ENCODE results near the gene TUBB2A. TPM values are rescaled to one million over a fixed set of nuclear protein-coding genes. Genes with fewer than 3 reads are reported as not detected.
"Not testable (repeated sequence)": the region's sequence is repeated elsewhere in the genome, so short reads cannot be mapped to it uniquely, and the experiment has no call there.

The TUBB2A gene
- total RNA-seq, 8 experiments from 2014 or later = 27.4 to 674 (median 520) TPM

DNA sequence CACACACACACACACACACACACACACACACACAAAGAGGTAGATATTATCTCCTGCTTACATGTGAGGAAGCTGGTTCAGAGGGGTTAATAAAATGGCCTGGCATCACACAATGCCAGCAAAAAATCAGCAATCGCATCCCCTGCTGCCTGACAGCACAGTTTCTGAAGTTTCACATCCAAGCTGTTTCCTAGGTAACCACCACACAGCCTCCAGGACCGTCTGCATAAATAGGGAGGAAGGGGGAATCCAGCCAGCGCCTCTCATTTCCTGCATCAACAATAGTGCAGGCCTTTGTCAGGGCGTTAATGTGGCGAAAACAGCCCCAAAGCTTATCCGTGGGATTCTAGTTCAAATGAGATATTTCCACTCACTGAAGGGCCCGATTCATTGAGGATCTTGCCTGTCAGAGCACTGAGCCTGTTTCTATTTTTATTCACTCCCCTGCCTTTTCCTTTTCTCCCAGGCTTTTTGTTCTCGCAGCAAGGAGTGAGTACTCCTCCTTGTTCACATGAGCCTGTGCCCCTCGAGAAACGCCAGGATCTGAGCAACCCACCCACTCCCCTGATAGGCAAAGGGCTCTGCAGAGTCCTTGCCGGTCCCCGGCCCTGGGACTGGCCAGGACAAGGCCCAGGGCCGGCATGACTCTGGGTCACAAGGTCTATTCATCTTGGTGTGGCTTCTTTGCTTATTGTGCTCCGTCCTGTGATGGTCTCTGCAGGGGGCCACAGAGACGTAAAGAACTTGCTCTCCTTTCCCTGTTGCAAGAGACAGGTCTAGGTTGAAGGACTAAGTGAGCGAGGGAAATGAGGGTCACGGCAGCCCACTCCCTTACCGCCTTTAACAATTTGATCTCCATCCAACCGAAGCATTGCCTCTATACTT lies 37.4 kb upstream of the TUBB2A start:
- H3K27ac ChIP-seq = peak overlapping the region; percentile 90 to 92
- peak overlapping the region; percentile 22 to 41 (median 33) for H3K4me3 ChIP-seq
- peaks cover 36 to 41% of the 10 kb centered on the region in 2 donors for H3K4me1 ChIP-seq (replicated peaks in 1 of 2)
- in situ Hi-C loops (cut with MboI; ENCODE audit: low pct_unique_long_range_greater_than_20kb in 2 of 9, low sequenced_read_pairs in 9 of 9, unreplicated experiment in 9 of 9) = no loop called here
- peak; percentile 31 to 85 (median 65) for ATAC-seq (replicated peaks in 6 of 8)
- 0 to 93% (median 1%) methylated on average over 2 to 11 of the region's 19 CpGs; no CpG with 5 or more reads in 1 of the 10 experiments for WGBS, 10 experiments

DNA sequence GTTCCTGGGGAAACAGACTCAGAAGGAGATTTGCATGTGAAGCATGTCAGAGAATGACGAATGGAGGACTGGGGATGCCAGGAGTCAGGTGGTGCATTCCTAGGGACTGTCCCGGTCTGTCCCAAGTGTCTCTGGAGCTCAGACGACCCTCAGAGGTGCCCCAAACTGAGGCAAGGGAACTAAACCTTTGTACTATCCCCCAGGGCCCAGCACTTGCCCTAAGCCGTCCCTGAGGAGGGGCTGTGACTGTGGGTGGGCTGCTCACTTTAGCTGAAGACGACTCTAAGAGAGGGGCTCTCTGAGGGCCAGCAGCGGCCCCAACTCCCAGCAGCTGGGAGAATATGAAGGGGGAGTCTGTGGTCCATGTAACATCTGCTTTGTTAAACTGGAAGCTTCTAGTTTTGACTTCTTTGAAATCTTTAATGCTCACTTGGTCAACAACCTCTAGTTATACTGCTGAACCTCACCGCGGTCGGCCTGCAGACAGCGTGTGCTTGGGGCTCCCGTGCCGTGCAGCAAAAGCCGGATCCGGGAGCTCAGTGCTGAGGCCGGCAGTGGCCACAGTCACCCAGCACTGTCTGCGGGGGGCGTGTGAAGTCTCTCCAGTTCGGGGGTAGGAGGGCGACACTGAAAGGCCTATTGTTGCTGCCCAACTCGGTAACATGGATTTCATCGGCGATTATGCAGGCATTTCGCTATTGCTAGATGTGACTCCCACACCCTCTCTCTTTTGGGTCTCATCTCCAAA lies 35.9 kb upstream of the TUBB2A start:
- peak overlapping the region; percentile 90 to 92 for H3K27ac ChIP-seq
- peaks cover 36 to 41% of the 10 kb centered on the region in 2 donors for H3K4me1 ChIP-seq (replicated peaks in 1 of 2)
- peak in 5 of 8 experiments; percentile 9 to 50 (median 42) for ATAC-seq (replicated peaks in 6 of 8)
- in situ Hi-C loops (cut with MboI; ENCODE audit: low pct_unique_long_range_greater_than_20kb in 2 of 9, low sequenced_read_pairs in 9 of 9, unreplicated experiment in 9 of 9) = no loop called here
- H3K4me3 ChIP-seq = peak overlapping the region in 4 of 5 donors; percentile 22 to 41 (median 33)
- WGBS, 10 experiments = 12 to 96% (median 34%) methylated on average over 1 to 10 of the region's 23 CpGs

DNA sequence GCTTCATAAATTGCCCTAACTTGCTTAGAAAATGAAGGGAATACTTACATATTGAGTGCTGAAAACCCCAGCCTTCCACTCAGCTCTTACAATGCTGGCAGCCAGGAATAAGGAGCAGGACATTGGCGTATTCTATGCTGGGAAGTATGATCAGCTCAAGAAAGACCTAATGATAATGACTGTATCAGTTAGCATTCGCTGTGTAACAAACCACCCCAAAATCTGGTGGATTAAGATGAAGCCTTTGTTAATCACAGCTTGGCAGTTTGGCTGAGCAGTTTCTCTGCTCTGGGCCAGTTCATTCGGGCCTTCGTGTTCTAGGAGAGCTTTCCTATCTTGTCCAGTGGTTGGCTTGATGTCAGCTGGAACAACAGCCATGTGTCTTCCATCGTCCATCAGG lies 33.4 kb upstream of the TUBB2A start:
- in situ Hi-C loops (cut with MboI; ENCODE audit: low pct_unique_long_range_greater_than_20kb in 2 of 9, low sequenced_read_pairs in 9 of 9, unreplicated experiment in 9 of 9) = no loop called here
- no peak overlapping the region for H3K4me3 ChIP-seq
- 61 to 100% (median 99%) methylated on average over 1 to 5 of the region's 5 CpGs for WGBS, 10 experiments
- H3K4me1 ChIP-seq (replicated peaks in 1 of 2) = peaks cover 27 to 29% of the 10 kb centered on the region in 2 donors
- no peak overlapping the region for H3K27ac ChIP-seq
- no peak for ATAC-seq (replicated peaks in 6 of 8)

DNA sequence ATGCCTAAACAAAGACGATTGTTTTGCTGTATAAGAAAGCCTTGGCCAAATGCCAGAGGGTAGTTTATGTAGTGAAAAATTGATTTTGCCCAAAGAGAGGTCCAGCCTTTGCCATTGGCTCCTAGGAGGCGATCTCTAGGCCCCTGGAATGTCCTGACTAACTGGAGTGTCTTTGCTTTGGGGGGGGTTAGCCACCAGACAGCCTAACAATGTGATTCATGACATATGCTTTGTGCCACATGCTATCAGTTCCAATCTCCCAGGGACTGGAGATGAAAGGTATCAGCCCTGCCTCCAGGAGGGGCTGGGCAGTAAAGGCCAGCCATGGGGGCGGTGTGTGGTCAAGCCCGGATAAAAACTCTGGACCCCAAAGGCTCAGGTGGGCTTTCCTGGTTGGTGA lies 32.7 kb upstream of the TUBB2A start:
- ATAC-seq (replicated peaks in 6 of 8) = peak in 1 of 8 experiments; percentile 31
- in situ Hi-C loops (cut with MboI; ENCODE audit: low pct_unique_long_range_greater_than_20kb in 2 of 9, low sequenced_read_pairs in 9 of 9, unreplicated experiment in 9 of 9) = no loop called here
- WGBS, 10 experiments = 23 to 88% (median 63%) methylated on average over 1 to 3 of the region's 4 CpGs

DNA sequence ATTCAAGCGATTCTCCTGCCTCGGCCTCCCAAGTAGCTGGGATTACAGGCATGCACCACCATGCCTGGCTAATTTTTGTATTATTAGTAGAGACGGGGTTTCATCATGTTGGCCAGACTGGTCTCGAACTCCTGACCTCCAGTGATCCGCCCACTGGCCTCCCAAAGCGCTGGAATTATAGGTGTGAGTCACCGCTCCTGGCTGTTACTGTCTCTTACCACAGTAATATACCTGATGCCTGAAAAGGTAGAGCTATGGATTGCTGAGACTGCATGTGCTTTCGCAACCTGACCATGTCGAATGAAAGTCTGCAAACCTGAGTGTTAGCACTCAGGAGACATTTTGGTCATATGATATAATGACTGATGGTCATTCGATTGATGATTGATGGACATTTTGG lies 31.8 kb upstream of the TUBB2A start:
- H3K27ac ChIP-seq; H3K4me3 ChIP-seq; in situ Hi-C loops (cut with MboI; ENCODE audit: low pct_unique_long_range_greater_than_20kb in 2 of 9, low sequenced_read_pairs in 9 of 9, unreplicated experiment in 9 of 9); ATAC-seq (replicated peaks in 6 of 8): not testable (repeated sequence)
- WGBS, 10 experiments = 67 to 100% (median 87%) methylated on average over 1 to 9 of the region's 10 CpGs; no CpG with 5 or more reads in 1 of the 10 experiments
- H3K4me1 ChIP-seq (replicated peaks in 1 of 2) = peaks cover 17 to 24% of the 10 kb centered on the region in 2 donors

More for the DNA sequence above, 32.7 kb upstream of the TUBB2A start:
- H3K4me3 ChIP-seq = no peak overlapping the region
- no peak overlapping the region for H3K27ac ChIP-seq
- H3K4me1 ChIP-seq (replicated peaks in 1 of 2) = peaks cover 23 to 28% of the 10 kb centered on the region in 2 donors

DNA sequence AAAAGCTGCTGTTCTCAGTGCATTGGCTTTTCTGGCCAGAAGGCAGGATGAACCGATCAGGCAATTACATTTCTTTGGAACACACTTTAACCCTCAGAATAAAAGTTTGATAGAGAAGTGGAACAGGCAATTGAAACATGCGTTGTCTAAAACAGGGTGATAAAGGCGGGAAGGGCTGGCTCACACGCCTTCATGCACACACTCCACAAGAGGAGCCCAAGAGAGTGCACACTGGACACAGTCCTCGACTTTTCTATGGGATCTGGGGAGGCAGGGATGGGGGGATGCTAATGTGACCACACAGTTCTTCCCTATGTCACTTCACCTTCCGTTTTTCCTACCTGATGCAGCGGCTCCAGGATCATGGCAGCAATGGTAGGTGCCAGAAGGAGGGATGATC lies 30.9 kb upstream of the TUBB2A start:
- no peak overlapping the region for H3K27ac ChIP-seq
- peaks cover 8 to 14% of the 10 kb centered on the region in 2 donors for H3K4me1 ChIP-seq (replicated peaks in 1 of 2)
- in situ Hi-C loops (cut with MboI; ENCODE audit: low pct_unique_long_range_greater_than_20kb in 2 of 9, low sequenced_read_pairs in 9 of 9, unreplicated experiment in 9 of 9) = no loop called here
- ATAC-seq (replicated peaks in 6 of 8) = no peak
- H3K4me3 ChIP-seq = no peak overlapping the region
- 32 to 100% (median 90%) methylated on average over 1 to 5 of the region's 7 CpGs; no CpG with 5 or more reads in 2 of the 10 experiments for WGBS, 10 experiments

DNA sequence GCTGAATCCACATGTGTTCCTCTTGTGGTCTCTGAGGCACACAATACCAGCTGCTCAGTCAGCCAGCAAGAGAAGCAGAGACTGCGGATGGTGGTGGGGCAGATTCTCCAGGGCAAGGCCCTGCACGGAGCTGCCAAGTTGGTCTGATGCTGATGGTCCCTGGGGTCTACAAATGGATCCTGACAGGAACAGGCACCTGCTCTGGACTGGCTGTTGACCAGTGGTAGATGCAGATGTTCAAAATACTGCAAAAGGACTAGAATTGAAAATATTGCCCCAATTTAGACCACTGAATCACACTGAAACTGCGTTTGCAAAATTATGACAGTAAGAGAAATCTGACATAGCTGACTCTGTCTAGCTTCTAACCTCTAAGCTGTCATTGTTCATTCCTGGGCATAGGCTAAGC lies 29.6 kb upstream of the TUBB2A start:
- WGBS, 10 experiments = 25 to 100% (median 98%) methylated on average over 1 to 3 of the region's 3 CpGs
- H3K27ac ChIP-seq = no peak overlapping the region
- no peak overlapping the region for H3K4me3 ChIP-seq
- peaks cover 0 to 6% of the 10 kb centered on the region in 2 donors for H3K4me1 ChIP-seq (replicated peaks in 1 of 2)
- in situ Hi-C loops (cut with MboI; ENCODE audit: low pct_unique_long_range_greater_than_20kb in 2 of 9, low sequenced_read_pairs in 9 of 9, unreplicated experiment in 9 of 9) = no loop called here
- no peak for ATAC-seq (replicated peaks in 6 of 8)

DNA sequence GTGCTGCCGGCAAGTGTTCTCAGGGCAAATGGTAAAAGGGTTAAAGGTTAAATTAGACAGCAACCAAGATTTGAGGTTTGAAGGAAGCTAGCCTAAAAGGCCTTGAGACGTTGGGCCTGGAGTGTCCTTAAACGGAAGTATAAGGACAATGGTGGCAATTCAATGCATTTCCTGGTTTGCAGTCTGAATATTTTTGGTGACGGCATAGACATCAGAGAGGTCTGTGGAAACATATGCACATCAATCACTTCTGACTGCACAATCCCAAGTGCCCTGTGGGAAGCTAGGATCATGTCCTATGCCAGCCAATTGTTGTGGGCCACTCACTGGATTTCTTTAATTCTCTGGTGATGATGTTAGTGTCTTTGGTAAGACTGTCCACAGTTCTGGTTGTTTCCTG lies 25.7 kb upstream of the TUBB2A start:
- WGBS, 10 experiments = 69 to 100% (median 81%) methylated on average over 1 to 4 of the region's 4 CpGs; no CpG with 5 or more reads in 3 of the 10 experiments
- H3K4me1 ChIP-seq (replicated peaks in 1 of 2) = peaks cover 6 to 9% of the 10 kb centered on the region in 2 donors
- H3K27ac ChIP-seq = no peak overlapping the region
- in situ Hi-C loops (cut with MboI; ENCODE audit: low pct_unique_long_range_greater_than_20kb in 2 of 9, low sequenced_read_pairs in 9 of 9, unreplicated experiment in 9 of 9) = no loop called here
- H3K4me3 ChIP-seq = no peak overlapping the region
- ATAC-seq (replicated peaks in 6 of 8) = no peak

DNA sequence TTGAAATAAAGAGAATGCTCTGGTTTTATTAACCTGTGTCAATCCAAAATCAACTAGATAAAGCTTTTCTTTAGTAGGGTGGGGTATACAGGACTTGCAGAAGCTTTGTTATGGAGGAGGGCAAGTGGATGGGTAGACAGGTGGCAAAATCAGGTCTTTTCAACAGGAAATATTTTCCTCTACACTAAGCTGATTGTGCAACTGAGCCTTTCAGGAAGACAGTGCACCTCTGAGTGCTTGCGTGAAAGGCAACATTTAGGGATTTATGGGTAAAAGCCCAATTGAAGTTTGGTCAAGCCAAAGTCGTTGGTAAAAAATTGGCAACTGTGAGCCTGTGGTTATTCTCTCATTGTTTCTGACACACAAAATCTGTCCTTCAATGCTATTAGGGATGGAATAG lies 23.8 kb upstream of the TUBB2A start:
- Histone ChIP-seq H3K27ac (no peak overlapping the region), H3K4me1 (replicated peaks in 1 of 2) (peaks cover 15 to 17% of the 10 kb centered on the region in 2 donors), H3K4me3 (no peak overlapping the region)
- 36 to 100% (median 78%) methylated on average over 1 to 2 of the region's 2 CpGs; no CpG with 5 or more reads in 4 of the 10 experiments for WGBS, 10 experiments
- in situ Hi-C loops (cut with MboI; ENCODE audit: low pct_unique_long_range_greater_than_20kb in 2 of 9, low sequenced_read_pairs in 9 of 9, unreplicated experiment in 9 of 9) = no loop called here
- no peak for ATAC-seq (replicated peaks in 6 of 8)

DNA sequence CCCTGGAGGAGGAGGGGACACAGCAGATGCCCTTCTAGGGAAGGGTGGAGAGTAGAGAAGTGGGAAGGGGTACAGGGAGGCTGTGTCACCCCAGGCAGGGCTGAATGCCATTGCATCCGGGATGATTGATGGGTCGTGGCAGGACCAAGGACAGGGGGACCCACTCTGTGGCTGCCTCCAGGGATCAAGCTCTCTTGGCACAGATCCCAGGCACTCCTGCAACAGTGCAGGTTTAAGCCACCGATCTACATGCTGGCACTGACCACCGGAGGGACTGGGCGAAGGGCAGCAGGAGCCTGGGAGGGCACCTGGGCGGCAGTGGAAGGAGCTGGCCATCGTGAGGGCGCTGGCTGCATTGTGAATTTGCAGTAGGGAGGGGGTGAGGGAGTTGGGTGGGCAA lies 22.6 kb upstream of the TUBB2A start:
- Histone ChIP-seq H3K4me1 (replicated peaks in 1 of 2) (peaks cover 15 to 17% of the 10 kb centered on the region in 2 donors), H3K4me3 (peak overlapping the region in 3 of 5 donors; percentile 14 to 26 (median 20))
- ATAC-seq (replicated peaks in 6 of 8) = peak; percentile 32 to 64 (median 57)
- H3K27ac ChIP-seq; in situ Hi-C loops (cut with MboI; ENCODE audit: low pct_unique_long_range_greater_than_20kb in 2 of 9, low sequenced_read_pairs in 9 of 9, unreplicated experiment in 9 of 9): not testable (repeated sequence)
- no CpG with 5 or more reads among the region's 8 CpGs for WGBS, 10 experiments

DNA sequence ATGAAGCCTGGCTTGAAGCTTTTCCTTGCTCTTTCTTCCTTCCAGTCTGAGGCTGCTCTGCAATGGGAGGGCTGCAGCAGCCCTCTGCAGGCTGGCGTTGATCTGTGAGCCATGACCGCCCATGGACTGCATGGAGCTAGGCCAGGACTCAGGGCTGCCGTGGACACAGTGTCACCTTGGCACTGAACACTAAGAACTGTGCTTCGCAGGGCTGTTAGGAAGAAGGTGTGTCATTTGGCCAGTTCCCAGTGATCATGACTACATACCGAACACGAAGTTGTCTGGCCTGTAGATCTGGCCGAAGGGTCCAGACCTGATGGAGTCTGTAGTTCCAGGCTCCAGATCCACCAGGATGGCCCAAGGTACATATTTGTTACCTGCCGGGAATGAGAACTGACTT lies 21.3 kb upstream of the TUBB2A start:
- Histone ChIP-seq H3K4me1 (replicated peaks in 1 of 2) (peaks cover 15 to 17% of the 10 kb centered on the region in 2 donors), H3K27ac (peak overlapping the region; percentile 56 to 80)
- in situ Hi-C loops (cut with MboI; ENCODE audit: low pct_unique_long_range_greater_than_20kb in 2 of 9, low sequenced_read_pairs in 9 of 9, unreplicated experiment in 9 of 9); H3K4me3 ChIP-seq; ATAC-seq (replicated peaks in 6 of 8): not testable (repeated sequence)
- 90 to 100% methylated on average over 1 to 2 of the region's 8 CpGs; no CpG with 5 or more reads in 8 of the 10 experiments for WGBS, 10 experiments

DNA sequence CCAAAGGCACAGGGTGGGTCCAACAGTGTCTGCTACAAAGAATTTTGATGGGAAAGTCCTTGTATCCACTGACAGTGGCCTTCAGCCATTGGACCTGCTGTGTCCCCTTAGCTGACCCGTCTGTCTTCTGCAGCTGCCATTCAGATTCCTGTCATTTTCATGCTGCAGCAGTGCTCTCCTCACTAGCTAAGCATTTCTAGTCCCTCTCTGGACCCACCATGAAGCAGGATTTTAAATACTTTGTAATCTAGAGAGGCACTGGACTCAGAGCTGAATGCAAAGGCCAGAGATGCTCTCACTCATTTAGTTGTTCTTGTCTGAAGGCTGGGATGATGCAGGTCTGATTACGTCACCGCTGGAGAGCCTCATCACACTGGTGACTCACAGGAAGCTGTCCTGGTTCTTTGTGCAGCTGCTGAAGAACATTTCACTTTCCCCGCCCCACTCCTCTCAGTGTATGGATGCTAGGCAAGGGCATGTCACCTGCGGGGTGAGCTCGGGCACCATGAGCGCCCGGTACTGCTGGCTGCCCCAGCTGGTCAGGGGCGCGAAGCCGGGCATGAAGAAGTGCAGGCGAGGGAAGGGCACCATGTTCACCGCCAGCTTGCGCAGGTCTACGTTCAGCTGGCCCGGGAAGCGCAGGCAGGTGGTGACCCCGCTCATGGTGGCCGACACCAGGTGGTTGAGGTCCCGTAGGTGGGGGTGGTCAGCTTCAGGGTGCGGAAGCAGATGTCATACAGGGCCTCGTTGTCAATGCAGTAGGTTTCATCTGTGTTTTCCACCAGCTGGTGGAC lies 19.4 kb upstream of the TUBB2A start:
- 75 to 98% (median 93%) methylated on average over 3 to 7 of the region's 22 CpGs; no CpG with 5 or more reads in 7 of the 10 experiments for WGBS, 10 experiments
- peak; percentile 52 to 96 (median 91) for ATAC-seq (replicated peaks in 6 of 8)
- peaks cover 15 to 17% of the 10 kb centered on the region in 2 donors for H3K4me1 ChIP-seq (replicated peaks in 1 of 2)
- H3K27ac ChIP-seq = peak overlapping the region; percentile 70 to 73
- in situ Hi-C loops (cut with MboI; ENCODE audit: low pct_unique_long_range_greater_than_20kb in 2 of 9, low sequenced_read_pairs in 9 of 9, unreplicated experiment in 9 of 9) = no loop called here
- H3K4me3 ChIP-seq = no peak overlapping the region

Measured in motor neuron (in vitro differentiated cells).